A673 (cell line): Measurements from ENCODE around the gene ZMYND11.

Source experiments
- CTCF ChIP-seq: fragments of 300-800, 200-600 bp; sonication (generic); conservative IDR thresholded peaks from 2 replicates; pipeline ENCODE4 v1.5.1; 2017; ENCODE audit warnings: low read depth, mild to moderate bottlenecking, antibody characterized with exemption, low read length, moderate library complexity, mixed read lengths
- EZH2 ChIP-seq: fragments of 200-600 bp; sonication (generic); IDR thresholded peaks from 2 replicates; pipeline ENCODE4 v1.6.1; 2017; ENCODE audit warnings: borderline replicate concordance, low read depth, mild to moderate bottlenecking, mixed read lengths, antibody characterized with exemption, low read length; ENCODE audit not compliant: poor library complexity, severe bottlenecking

- TF ChIP-seq CTCF, result no peak
- no peak for TF ChIP-seq EZH2
Measured at GRCh38 chr10:283916-284356, 148.7 kb downstream of the ZMYND11 start.
